ENCODE results near the gene HGFAC.

Gene HGFAC

GRCh38 chr4:3473181-3473950 lies 31.6 kb downstream of the HGFAC start:
- no peak for DNase-seq (ENCODE audit: low read depth in 2 of 2)

GRCh38 chr4:3473996-3474765 lies 32.4 kb downstream of the HGFAC start:
- DNase-seq (ENCODE audit: low read depth in 2 of 2): no peak

GRCh38 chr4:3475041-3475712 lies 33.4 kb downstream of the HGFAC start:
- DNase-seq (ENCODE audit: low read depth in 2 of 2): no peak

GRCh38 chr4:3475713-3476260 lies 34.0 kb downstream of the HGFAC start:
- no peak for DNase-seq (ENCODE audit: low read depth in 2 of 2)

- no peak for DNase-seq (ENCODE audit: low read depth in 2 of 2)
These were observed 34.6 kb downstream of the HGFAC start for GRCh38 chr4:3476341-3476747.

- no peak for DNase-seq (ENCODE audit: low read depth in 2 of 2)
These were observed 35.4 kb downstream of the HGFAC start for GRCh38 chr4:3476936-3477749.

GRCh38 chr4:3477750-3478430 lies 36.1 kb downstream of the HGFAC start:
- DNase-seq (ENCODE audit: low read depth in 2 of 2): no peak

GRCh38 chr4:3478446-3479357 lies 36.9 kb downstream of the HGFAC start:
- DNase-seq (ENCODE audit: low read depth in 2 of 2): no peak

- DNase-seq (ENCODE audit: low read depth in 2 of 2): no peak
These were observed 37.8 kb downstream of the HGFAC start for GRCh38 chr4:3479358-3480101.

- DNase-seq (ENCODE audit: low read depth in 2 of 2): peak; percentile 47 to 48
These were observed 38.9 kb downstream of the HGFAC start for GRCh38 chr4:3480528-3481112.

GRCh38 chr4:3481113-3481531 lies 39.4 kb downstream of the HGFAC start:
- DNase-seq (ENCODE audit: low read depth in 2 of 2): no peak

- no peak for DNase-seq (ENCODE audit: low read depth in 2 of 2)
These were observed 40.1 kb downstream of the HGFAC start for GRCh38 chr4:3481783-3482393.

GRCh38 chr4:3482707-3483106 lies 40.9 kb downstream of the HGFAC start:
- DNase-seq (ENCODE audit: low read depth in 2 of 2): no peak

GRCh38 chr4:3483471-3483921 lies 41.7 kb downstream of the HGFAC start:
- no peak for DNase-seq (ENCODE audit: low read depth in 2 of 2)

GRCh38 chr4:3484057-3484973 lies 42.5 kb downstream of the HGFAC start:
- DNase-seq (ENCODE audit: low read depth in 2 of 2): no peak

GRCh38 chr4:3485011-3485791 lies 43.4 kb downstream of the HGFAC start:
- DNase-seq (ENCODE audit: low read depth in 2 of 2): no peak
